IMR-90 (cell line): ENCODE measurements around the gene TOMM40L. TPM values are rescaled to one million over a fixed set of nuclear protein-coding genes. Genes with fewer than 3 reads are reported as not detected.

ENCODE experiments used
- ATAC-seq: fragments of 200-7000 bp; cut with Tn5 transposase; 2 replicates; pipeline ENCODE4 v1.9.1; 2020; ENCODE audit warnings: low read depth, mild to moderate bottlenecking, moderate library complexity
- BruUV-seq: library from RNA; stranded (reverse); fragments of 400-500 nt; replicated peaks from 2 replicates; lab custom pipeline; 2021; lab: Mats Ljungman, UMichigan
- CTCF ChIA-PET: fragments of 300-600 bp; formaldehyde crosslinking; extraction: SDS; loops from one replicate; lab custom pipeline; 2021; ENCODE audit warnings: antibody characterized with exemption; lab: Yijun Ruan, JAX
- POLR2A ChIA-PET: fragments of 300-600 bp; sonication (Branson Sonifier 250); formaldehyde crosslinking; loops from one replicate; lab custom pipeline; 2022; ENCODE audit warnings: antibody characterized with exemption; ENCODE audit not compliant: unreplicated experiment; lab: Charles Lee
- DNase-seq: peaks from one replicate; pipeline ENCODE4 v3.0.0; 2013
- H2AFZ ChIP-seq: replicated peaks from 2 replicates; pipeline ENCODE3; 2013; ENCODE audit warnings: low read length, mild to moderate bottlenecking; ENCODE audit not compliant: poor library complexity
- H2AK5ac ChIP-seq: 2 replicates; pipeline ENCODE4 v1.6.1; 2013; ENCODE audit warnings: low read depth, low read length, inconsistent platforms
- H2AK9ac ChIP-seq: replicated peaks from 2 replicates; pipeline ENCODE3; 2013; ENCODE audit warnings: mild to moderate bottlenecking, low read depth, low read length, moderate library complexity; ENCODE audit not compliant: poor library complexity
- H2BK120ac ChIP-seq: 2 replicates; pipeline ENCODE4 v1.6.1; 2013; ENCODE audit warnings: low read depth, low read length, inconsistent platforms
- H2BK15ac ChIP-seq: 3 replicates; pipeline ENCODE4 v1.6.1; 2013; ENCODE audit warnings: low read depth, low read length, inconsistent platforms
- H2BK20ac ChIP-seq: 2 replicates; pipeline ENCODE4 v1.6.1; 2013; ENCODE audit warnings: low read depth, mild to moderate bottlenecking, inconsistent platforms, low read length, moderate library complexity
- H2BK5ac ChIP-seq: 2 replicates; pipeline ENCODE4 v1.6.1; 2013; ENCODE audit warnings: mild to moderate bottlenecking, low read depth, low read length, inconsistent platforms; ENCODE audit not compliant: poor library complexity, severe bottlenecking
- H3K14ac ChIP-seq: replicated peaks from 2 replicates; pipeline ENCODE4 v1.6.1; 2013; ENCODE audit warnings: low read depth, low read length, inconsistent platforms
- H3K18ac ChIP-seq: 2 replicates; pipeline ENCODE4 v1.6.1; 2013; ENCODE audit warnings: low read depth, low read length, control low read depth
- H3K23ac ChIP-seq: 2 replicates; pipeline ENCODE4 v1.6.1; 2013; ENCODE audit warnings: low read depth, low read length, inconsistent platforms
- H3K27ac ChIP-seq: 2 replicates; pipeline ENCODE4 v1.5.1; 2013; ENCODE audit warnings: mild to moderate bottlenecking, control low read depth, low read length; ENCODE audit not compliant: insufficient read depth
- H3K27me3 ChIP-seq: 2 replicates; pipeline ENCODE4 v1.6.1; 2013; ENCODE audit warnings: low read length; ENCODE audit not compliant: control insufficient read depth, insufficient read depth
- H3K36me3 ChIP-seq: 2 replicates; pipeline ENCODE4 v1.6.1; 2013; ENCODE audit warnings: low read length, mixed read lengths; ENCODE audit not compliant: control insufficient read depth, insufficient read depth
- H3K4ac ChIP-seq: 2 replicates; pipeline ENCODE4 v1.6.1; 2013; ENCODE audit warnings: low read depth, low read length, inconsistent platforms
- H3K4me1 ChIP-seq: 2 replicates; pipeline ENCODE4 v1.6.1; 2013; ENCODE audit warnings: low read length, mixed read lengths; ENCODE audit not compliant: control insufficient read depth, insufficient read depth
- H3K4me2 ChIP-seq: 2 replicates; pipeline ENCODE4 v1.6.1; 2013; ENCODE audit warnings: low read depth, mild to moderate bottlenecking, control low read depth, low read length, moderate library complexity
- H3K4me3 ChIP-seq: 2 replicates; pipeline ENCODE4 v1.5.1; 2013; ENCODE audit warnings: low read depth, mild to moderate bottlenecking, control low read depth, low read length, moderate library complexity; ENCODE audit not compliant: insufficient read depth
- H3K56ac ChIP-seq: 2 replicates; pipeline ENCODE4 v1.6.1; 2013; ENCODE audit warnings: low read length, inconsistent platforms; ENCODE audit not compliant: insufficient read depth; ENCODE audit errors: extremely low read depth
- H3K79me1 ChIP-seq, 2 experiments: 2 replicates each; pipeline ENCODE4 v1.6.1; 2013; ENCODE audit warnings: low read length in 2 of 2, inconsistent platforms in 1 of 2, low read depth in 1 of 2
- H3K9ac ChIP-seq: 2 replicates; pipeline ENCODE4 v1.6.1; 2013; ENCODE audit warnings: low read depth, low read length, control low read depth
- H3K9me1 ChIP-seq: 2 replicates; pipeline ENCODE4 v1.6.1; 2013; ENCODE audit warnings: low read length, inconsistent platforms; ENCODE audit not compliant: insufficient read depth
- H3K9me3 ChIP-seq: 2 replicates; pipeline ENCODE4 v1.6.1; 2013; ENCODE audit warnings: low read length; ENCODE audit not compliant: control insufficient read depth, insufficient read depth
- H4K20me1 ChIP-seq: 2 replicates; pipeline ENCODE4 v1.6.1; 2013; ENCODE audit warnings: low read length, inconsistent platforms; ENCODE audit not compliant: insufficient read depth
- H4K5ac ChIP-seq: 2 replicates; pipeline ENCODE4 v1.6.1; 2013; ENCODE audit warnings: mild to moderate bottlenecking, low read depth, low read length, control low read depth
- H4K8ac ChIP-seq, 2 experiments: 2 replicates each; pipeline ENCODE4 v1.6.1; 2013; ENCODE audit warnings: low read depth in 2 of 2, low read length in 2 of 2, control low read depth in 1 of 2, inconsistent platforms in 1 of 2
- H4K91ac ChIP-seq: 2 replicates; pipeline ENCODE4 v1.6.1; 2013; ENCODE audit warnings: low read depth, low read length, inconsistent platforms; ENCODE audit not compliant: insufficient read depth
- BHLHE40 ChIP-seq: fragments of 150-350 bp; IDR thresholded peaks from 2 replicates; pipeline ENCODE4 v1.6.1; 2016; ENCODE audit warnings: mild to moderate bottlenecking, low read depth, low read length
- NFE2L2 ChIP-seq: fragments of 150-350 bp; IDR thresholded peaks from 2 replicates; pipeline ENCODE4 v1.6.1; 2016; ENCODE audit warnings: low read depth, mild to moderate bottlenecking, low read length
- RAD21 ChIP-seq: IDR thresholded peaks from 2 replicates; pipeline ENCODE4 v1.6.1; 2012; ENCODE audit warnings: low read length, improper control_type of control experiment
- USF2 ChIP-seq: fragments of 150-350 bp; IDR thresholded peaks from 2 replicates; pipeline ENCODE4 v1.6.1; 2017; ENCODE audit warnings: mild to moderate bottlenecking, antibody characterized with exemption, low read length, low read depth
- WGBS, 2 experiments: methylation state at CpG; one replicate each; pipeline versions ENCODE4 v1.1.5 to v1.1.7; 2013; ENCODE audit warnings: missing lambda C conversion rate in 2 of 2; ENCODE audit not compliant: insufficient read length in 1 of 2; ENCODE audit errors: extremely low coverage in 2 of 2; 5-methylcytosine and 5-hydroxymethylcytosine counted together
- dilution Hi-C: fragments of 300-500 bp; cut with HindIII; formaldehyde crosslinking; loops from one replicate; pipeline ENCODE4 v1.14.3; 2018; ENCODE audit warnings: low sequenced_read_pairs; ENCODE audit not compliant: unreplicated experiment
- in situ Hi-C: fragments of 300-500 bp; cut with MboI; formaldehyde crosslinking; loops from 3 replicates; pipeline ENCODE4 v1.14.3; 2019; ENCODE audit warnings: low sequenced_read_pairs, inconsistent platforms, mixed read lengths
- intact Hi-C: fragments of 100-400 bp; cut with micrococcal nuclease; formaldehyde crosslinking; loops from 2 replicates; pipeline ENCODE4 v1.10.0; 2022
- polyA plus RNA-seq, 3 experiments: library from polyadenylated mRNA; depleted of rRNA; stranded (reverse); fragments of >200 nt; gene quantifications; 2 replicates each; pipeline ENCODE4 v1.2.3, GENCODE V29; 2012; ENCODE audit warnings: low replicate concordance in 1 of 3
- total RNA-seq: library from RNA; depleted of rRNA; stranded (reverse); fragments of >200 nt; gene quantifications from 2 replicates; pipeline ENCODE4 v1.2.3, GENCODE V29; 2012

The TOMM40L gene
- total and polyA plus RNA-seq, 2 of the 4 experiments (the other 2 are of a cell fraction) = 7.7 to 12.5 TPM

- no peak overlapping the region for H3K27ac ChIP-seq
- no peak overlapping the region for H3K14ac ChIP-seq
- BruUV-seq = no TSS peak
- no peak overlapping the region for H3K56ac ChIP-seq
- H2AK5ac ChIP-seq = no peak overlapping the region
- no peak overlapping the region for H3K23ac ChIP-seq
- peaks cover 3% of the 10 kb centered on the region for H3K27me3 ChIP-seq
- H2BK15ac ChIP-seq = no peak overlapping the region
- in situ Hi-C loops (no loop called here), dilution Hi-C loops (no loop called here), intact Hi-C loops (no loop called here)
- H4K5ac ChIP-seq = no peak overlapping the region
- no CpG with 5 or more reads among the region's 2 CpGs for WGBS, 2 experiments
- H2BK5ac ChIP-seq = no peak overlapping the region
- H2BK120ac ChIP-seq = no peak overlapping the region
- H4K8ac ChIP-seq = no peak overlapping the region
- H2BK20ac ChIP-seq = no peak overlapping the region
- H3K79me1 ChIP-seq = no peaks in the 10 kb centered on the region
- no peak overlapping the region for H3K4me3 ChIP-seq
- H3K4me1 ChIP-seq = no peaks in the 10 kb centered on the region
- DNase-seq (no peak), ATAC-seq (no peak)
- H4K91ac ChIP-seq = no peak overlapping the region
- H3K18ac ChIP-seq = no peak overlapping the region
- ChIA-PET POLR2A (no interaction called here), CTCF (no interaction called here)
- no peak overlapping the region for H3K4ac ChIP-seq
- H4K20me1 ChIP-seq = no peaks in the 10 kb centered on the region
- no peak for TF ChIP-seq NFE2L2
- TF ChIP-seq RAD21 = no peak
- TF ChIP-seq BHLHE40 = no peak
- TF ChIP-seq USF2 = no peak
- H2AFZ ChIP-seq = no peak overlapping the region
- H3K9me3 ChIP-seq = no peaks in the 10 kb centered on the region
- no peaks in the 10 kb centered on the region for H3K36me3 ChIP-seq
- H3K4me2 ChIP-seq = no peak overlapping the region
- H2AK9ac ChIP-seq = no peak overlapping the region
- H3K9ac ChIP-seq = no peak overlapping the region
- no peaks in the 10 kb centered on the region for H3K9me1 ChIP-seq
Observed at GRCh38 chr1:161266836-161267235, 41.0 kb downstream of the TOMM40L start.
